K562 (cell line): Measurements from ENCODE around the gene BPTF. TPM values are rescaled to one million over a fixed set of nuclear protein-coding genes. Genes with fewer than 3 reads are reported as not detected.

Experiments used
- CHD7 ChIP-seq: fragments of 200-600 bp; sonication (generic); IDR thresholded peaks from one replicate; pipeline ENCODE4 v1.6.1; 2012; ENCODE audit warnings: mild to moderate bottlenecking, low read depth, low read length, inconsistent platforms
- CREB1 ChIP-seq, 2 experiments: sonication (generic) in 1 of 2; formaldehyde crosslinking in 1 of 2; IDR thresholded peaks; 2 replicates each; pipeline versions ENCODE4 v1.6.1 to v1.8.0; 2012 to 2022; ENCODE audit warnings: inconsistent platforms in 1 of 2, mild to moderate bottlenecking in 1 of 2, missing genetic modification reagents in 1 of 2, moderate library complexity in 1 of 2
- CTBP1 ChIP-seq: fragments of 450-650 bp; IDR thresholded peaks from 2 replicates; pipeline ENCODE4 v1.6.1; 2016; ENCODE audit warnings: borderline replicate concordance
- DDX20 ChIP-seq: fragments of 450-650 bp; IDR thresholded peaks from 2 replicates; pipeline ENCODE4 v1.6.1; 2016; ENCODE audit warnings: missing genetic modification characterization, low read depth, mild to moderate bottlenecking, missing compliant biosample characterization, moderate library complexity
- FOXP4 ChIP-seq: sonication (generic); formaldehyde crosslinking; IDR thresholded peaks from 2 replicates; pipeline ENCODE4 v1.8.0; 2022; ENCODE audit warnings: mild to moderate bottlenecking, missing genetic modification reagents, borderline replicate concordance
- IRF2 ChIP-seq: sonication (generic); formaldehyde crosslinking; IDR thresholded peaks from 2 replicates; pipeline ENCODE4 v1.8.1; 2022; ENCODE audit warnings: mild to moderate bottlenecking, missing genetic modification reagents
- VEZF1 ChIP-seq: fragments of 200-800 bp; sonication (Bioruptor generic); IDR thresholded peaks from 2 replicates; pipeline ENCODE4 v1.6.1; 2017; ENCODE audit warnings: missing genetic modification characterization, missing compliant biosample characterization
- ZBTB34 ChIP-seq: fragments of 250-450 bp; sonication (Bioruptor Pico); IDR thresholded peaks from 2 replicates; pipeline ENCODE4 v1.8.0; 2021; ENCODE audit warnings: mild to moderate bottlenecking, moderate library complexity
- ZEB2 ChIP-seq: fragments of 450-650 bp; IDR thresholded peaks from 2 replicates; pipeline ENCODE4 v1.6.1; 2016
- polyA plus RNA-seq, 8 experiments: library from polyadenylated mRNA; depleted of rRNA in 4 of 8; stranded (reverse) in 5 of 8; unstranded in 3 of 8; fragments of >200 nt; fragmentation: Nextera tagmentation in 2 of 8; fragmentation: Illumina TruSeq in 1 of 8; extraction: Ambion mirVana in 2 of 8; extraction: Trizol in 1 of 8; gene quantifications; 2 replicates each; pipeline versions ENCODE4 v1.2.1 to v1.2.3, GENCODE V29; 2011 to 2014; ENCODE audit warnings: inconsistent platforms in 1 of 8, missing spikeins in 1 of 8
- total RNA-seq, 7 experiments: library from RNA; depleted of rRNA in 6 of 7; stranded (reverse); fragments of >200 nt in 6 of 7; fragmentation: Illumina TruSeq in 2 of 7; extraction: Trizol in 2 of 7; gene quantifications; 2 replicates each; pipeline versions ENCODE4 v1.2.1 to v1.2.3, GENCODE V29; 2011 to 2021; ENCODE audit warnings: low replicate concordance in 1 of 7

The BPTF gene
- total and polyA plus RNA-seq, 9 of the 15 experiments (the other 6 are each of a cell fraction or from before 2014, with no cell fraction given) = 12.5 to 52.1 (median 26.9) TPM

- TF ChIP-seq IRF2 (CRISPR knock-in tag) (no peak), ZEB2 (0 out of 2 replicates have a peak, but pooled peaks have one; percentile 57), CHD7 (no peak), VEZF1 (no peak), CREB1 (IDR thresholded peaks at IDR 0.05) (peak; percentile 76), CREB1 (CRISPR knock-in tag; IDR thresholded peaks at IDR 0.05) (peak; percentile 80), ZBTB34 (CRISPR knock-in tag) (no peak), DDX20 (tag) (no peak), FOXP4 (CRISPR knock-in tag) (no peak), CTBP1 (peak; percentile 70)
Measured at GRCh38 chr17:67824735-67825626, at the start of gene BPTF (continued).
